SKM-1 (cell line): ENCODE results near the gene MTR.

Experiments
- DNase-seq: peaks from one replicate; lab custom pipeline; 2025; ENCODE audit not compliant: unreplicated experiment; lab: John Stamatoyannopoulos, UW

MTR gene

GRCh38 chr1:236795035-236795756 lies at the start of gene MTR:
Gene MTR (plus strand): TSS chr1:236795292. CDS start chr1:236795704, 412 bp downstream.
- peak; percentile 100 for DNase-seq

GRCh38 chr1:236746785-236747184 lies 48.3 kb upstream of the MTR start:
- no peak for DNase-seq

GRCh38 chr1:236747311-236747985 lies 47.6 kb upstream of the MTR start:
- no peak for DNase-seq

DNA sequence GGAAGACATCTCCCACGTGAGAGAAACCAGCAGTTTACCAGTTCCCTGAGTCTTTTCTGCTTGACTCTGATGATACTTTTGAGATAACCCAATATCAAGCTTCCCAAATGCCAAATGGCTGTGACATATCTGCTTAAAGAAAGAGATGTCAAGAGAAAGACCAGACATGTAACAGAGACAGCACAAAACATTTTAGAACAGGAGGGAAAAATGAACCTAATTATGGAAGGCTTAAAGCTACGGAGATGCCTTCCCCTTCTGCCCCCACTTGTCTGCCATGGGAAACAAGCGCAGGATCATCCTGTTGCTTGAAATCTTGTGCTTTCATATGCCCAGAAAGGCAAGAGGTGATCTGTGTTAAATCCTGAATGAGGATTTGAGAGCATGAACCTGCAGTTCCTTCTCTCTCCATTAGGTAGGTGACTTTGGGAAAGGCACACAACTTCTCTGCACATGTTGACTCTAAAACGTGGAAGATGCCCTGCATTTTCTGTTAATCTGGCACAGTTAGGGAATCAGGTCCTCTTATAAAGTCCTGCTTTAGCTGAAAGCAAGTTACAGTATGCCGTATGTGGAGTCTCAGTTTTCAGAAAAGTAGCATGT lies 46.7 kb upstream of the MTR start:
- no peak for DNase-seq

GRCh38 chr1:236750928-236751327 lies 44.2 kb upstream of the MTR start:
- no peak for DNase-seq

DNA sequence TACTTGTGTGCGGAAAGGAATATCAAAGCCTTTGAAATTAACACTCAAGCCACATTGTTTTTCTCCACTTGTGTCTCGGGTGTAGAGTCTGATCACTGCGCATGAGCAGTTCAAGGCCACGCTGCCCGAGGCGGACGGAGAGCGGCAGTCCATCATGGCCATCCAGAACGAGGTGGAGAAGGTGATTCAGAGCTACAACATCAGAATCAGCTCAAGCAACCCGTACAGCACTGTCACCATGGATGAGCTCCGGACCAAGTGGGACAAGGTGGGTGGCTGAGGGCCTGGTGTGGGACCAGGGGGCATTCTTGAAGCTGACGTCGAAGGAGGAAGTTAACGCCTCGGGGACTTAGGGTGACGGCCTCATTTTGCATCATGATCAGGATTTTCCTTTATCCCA lies 43.7 kb upstream of the MTR start:
- DNase-seq, result no peak

DNA sequence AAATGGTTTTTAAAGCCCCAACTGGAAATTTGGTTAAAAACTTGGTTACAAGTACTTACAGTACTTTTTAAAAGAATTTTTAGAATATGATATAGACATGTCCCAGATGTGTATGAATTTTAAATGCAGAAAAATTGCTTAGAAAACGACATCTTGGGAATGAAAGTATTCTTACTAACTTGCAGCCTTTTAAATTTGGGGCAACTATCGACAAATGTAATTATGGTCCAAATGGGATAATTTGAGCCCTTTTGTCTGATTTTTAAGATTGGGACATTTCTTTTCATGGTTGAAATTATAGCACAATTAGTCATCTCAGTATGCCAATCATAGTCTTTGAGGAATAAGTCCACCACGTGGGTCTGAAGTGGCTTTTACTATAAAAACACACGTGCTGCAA lies 43.2 kb upstream of the MTR start:
- DNase-seq, result no peak

DNA sequence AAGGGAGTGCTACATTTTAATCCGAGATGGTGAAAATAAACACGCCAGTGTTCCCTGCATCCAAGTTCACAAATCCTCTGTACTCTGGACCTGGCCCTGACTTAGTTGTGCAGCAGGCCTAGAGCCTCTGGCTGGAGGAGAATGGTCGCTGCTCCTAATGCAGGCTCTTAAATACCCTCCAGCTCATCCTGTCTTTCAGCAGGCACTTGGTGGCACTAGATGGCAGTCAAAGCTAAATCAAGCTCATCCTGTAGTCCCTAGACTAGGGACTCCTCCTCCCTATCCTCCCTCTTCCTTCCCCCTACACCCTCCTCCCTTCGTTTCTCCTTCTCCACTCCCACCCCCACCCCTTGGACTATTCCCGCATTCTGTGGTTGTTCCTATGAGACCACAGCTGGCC lies 41.6 kb upstream of the MTR start:
- no peak for DNase-seq

DNA sequence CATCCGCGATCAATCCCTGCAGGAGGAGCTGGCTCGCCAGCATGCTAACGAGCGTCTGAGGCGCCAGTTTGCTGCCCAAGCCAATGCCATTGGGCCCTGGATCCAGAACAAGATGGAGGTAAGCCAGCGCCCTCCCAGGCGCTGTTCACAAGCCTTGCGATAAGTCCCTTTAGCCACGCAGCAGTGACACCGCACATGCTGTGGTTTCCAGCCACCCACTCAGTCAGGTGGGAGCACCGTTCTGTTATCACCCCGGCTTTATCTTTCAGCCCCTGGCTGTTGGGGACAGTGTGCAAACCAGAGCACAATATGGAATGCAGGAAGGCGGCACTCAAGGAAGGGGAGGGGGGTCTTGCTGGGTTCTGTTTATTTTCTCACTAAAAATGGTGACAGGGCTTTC lies 41.1 kb upstream of the MTR start:
- no peak for DNase-seq

GRCh38 chr1:236754525-236755210 lies 40.4 kb upstream of the MTR start:
- DNase-seq, result no peak

DNA sequence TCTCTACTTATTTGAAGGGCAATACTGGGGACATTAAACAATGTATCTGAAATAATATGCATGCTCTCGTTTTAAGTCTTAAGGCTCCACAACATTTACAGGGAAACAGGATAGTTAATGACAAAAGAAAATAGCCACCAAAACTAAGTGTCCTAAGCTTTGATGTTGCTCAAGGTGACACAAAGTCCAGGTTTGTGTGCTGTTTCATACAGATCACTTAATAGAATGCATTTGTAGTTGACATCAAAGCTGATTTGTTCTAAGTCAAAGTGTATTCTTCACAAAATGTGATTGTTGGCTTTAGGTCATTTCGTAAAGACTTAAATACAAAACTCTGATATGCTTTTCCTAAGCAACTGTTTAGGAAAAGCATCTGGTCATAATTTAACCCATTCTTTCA lies 37.5 kb upstream of the MTR start:
- DNase-seq, result no peak

DNA sequence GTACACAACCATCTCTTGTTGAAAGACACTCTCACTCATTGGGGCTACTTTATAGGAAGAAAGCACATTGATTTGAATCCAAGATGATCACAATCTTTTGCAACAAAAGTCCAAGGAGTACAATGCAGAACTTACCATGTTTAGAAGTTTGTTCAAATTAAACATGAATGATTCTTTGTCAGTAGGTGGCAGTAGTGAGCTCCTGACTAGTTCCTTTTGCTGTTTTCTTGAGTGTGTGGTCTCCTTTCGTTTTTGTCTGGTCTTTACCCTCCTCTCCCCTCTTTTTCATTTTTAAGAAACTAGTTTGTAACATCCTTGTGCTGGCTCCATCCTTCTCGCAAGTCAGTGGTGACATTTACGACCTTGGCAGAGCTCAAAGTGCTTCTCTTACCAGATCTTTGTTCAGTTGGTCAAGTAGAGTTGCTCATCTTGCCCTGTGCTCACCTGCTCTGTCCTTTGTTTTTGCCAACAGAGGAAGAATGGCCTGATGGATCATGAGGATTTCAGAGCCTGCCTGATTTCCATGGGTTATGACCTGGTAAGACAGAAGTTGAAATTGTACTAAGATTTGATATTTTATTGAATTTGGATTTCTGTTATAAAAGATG lies 35.7 kb upstream of the MTR start:
- DNase-seq, result peak; percentile 66

- no peak for DNase-seq
These were observed 34.6 kb upstream of the MTR start for GRCh38 chr1:236760480-236760879.

GRCh38 chr1:236760986-236761385 lies 34.1 kb upstream of the MTR start:
- DNase-seq, result no peak

DNA sequence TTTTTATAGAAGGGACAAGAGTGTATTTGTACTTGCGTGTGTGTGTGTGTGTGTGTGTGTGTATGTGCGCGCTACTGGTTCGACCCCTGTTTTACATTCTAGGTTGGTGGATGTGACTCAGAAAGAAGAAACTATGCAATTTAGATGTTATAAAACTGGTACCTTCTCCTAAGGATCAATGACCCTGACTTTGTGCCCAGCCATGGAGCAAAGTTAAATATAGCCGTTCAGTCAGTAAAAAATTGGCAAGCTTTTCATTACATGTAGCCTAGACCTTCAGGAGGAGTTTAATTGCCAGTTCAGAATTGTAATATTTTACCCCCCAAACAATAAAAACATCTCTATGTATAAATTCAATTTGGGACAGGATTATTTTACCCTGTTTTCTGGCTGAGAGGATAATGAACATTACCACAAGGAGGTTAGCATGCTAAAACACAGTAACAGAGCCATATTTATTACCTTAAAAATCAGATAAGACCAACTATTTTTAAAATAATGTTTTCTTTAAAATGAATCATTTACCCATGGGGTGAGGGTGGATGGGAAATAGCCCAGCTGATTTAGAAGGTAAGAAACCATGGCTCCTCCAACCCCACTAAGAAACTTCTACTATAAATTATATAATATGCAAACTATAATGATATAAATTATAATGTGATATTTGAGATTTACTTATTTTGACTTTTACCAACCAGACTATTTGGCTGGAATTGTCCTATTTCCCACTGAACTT lies 33.5 kb upstream of the MTR start:
- DNase-seq, result no peak

DNA sequence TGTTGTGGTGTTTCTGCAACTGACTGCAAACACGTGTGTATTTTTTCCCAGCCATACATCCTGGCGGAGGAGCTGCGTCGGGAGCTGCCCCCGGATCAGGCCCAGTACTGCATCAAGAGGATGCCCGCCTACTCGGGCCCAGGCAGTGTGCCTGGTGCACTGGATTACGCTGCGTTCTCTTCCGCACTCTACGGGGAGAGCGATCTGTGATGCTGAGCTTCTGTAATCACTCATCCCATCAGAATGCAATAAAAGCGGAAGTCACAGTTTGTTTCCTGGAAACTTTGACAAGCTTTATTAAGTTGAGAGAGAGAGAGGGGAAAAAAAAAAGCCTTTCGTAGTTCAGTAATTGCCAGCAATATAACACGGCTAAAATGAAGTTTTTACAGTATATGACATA lies 32.7 kb upstream of the MTR start:
- DNase-seq, result no peak

GRCh38 chr1:236765831-236766230 lies 29.3 kb upstream of the MTR start:
- no peak for DNase-seq

GRCh38 chr1:236766506-236766905 lies 28.6 kb upstream of the MTR start:
- no peak for DNase-seq

DNA sequence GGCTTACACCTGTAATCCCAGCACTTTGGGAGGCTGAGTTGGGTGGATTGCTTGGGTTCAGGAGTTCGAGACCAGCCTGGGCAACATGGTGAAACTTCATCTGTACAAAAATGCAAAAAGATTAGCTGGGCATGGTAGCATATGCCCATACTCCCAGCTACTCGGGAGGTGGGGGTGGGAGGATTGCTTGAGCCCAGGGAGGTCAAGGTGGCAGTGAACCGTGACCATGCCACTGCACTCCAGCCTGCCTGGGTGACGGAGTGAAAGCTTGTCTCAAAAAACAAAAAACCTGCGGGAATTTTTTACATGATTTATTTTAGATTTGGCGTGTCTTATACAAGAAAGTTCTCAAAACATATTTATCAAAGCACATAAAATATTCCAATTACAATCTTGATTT lies 27.8 kb upstream of the MTR start:
- no peak for DNase-seq

- no peak for DNase-seq
These were observed 26.5 kb upstream of the MTR start for GRCh38 chr1:236768601-236769000.

DNA sequence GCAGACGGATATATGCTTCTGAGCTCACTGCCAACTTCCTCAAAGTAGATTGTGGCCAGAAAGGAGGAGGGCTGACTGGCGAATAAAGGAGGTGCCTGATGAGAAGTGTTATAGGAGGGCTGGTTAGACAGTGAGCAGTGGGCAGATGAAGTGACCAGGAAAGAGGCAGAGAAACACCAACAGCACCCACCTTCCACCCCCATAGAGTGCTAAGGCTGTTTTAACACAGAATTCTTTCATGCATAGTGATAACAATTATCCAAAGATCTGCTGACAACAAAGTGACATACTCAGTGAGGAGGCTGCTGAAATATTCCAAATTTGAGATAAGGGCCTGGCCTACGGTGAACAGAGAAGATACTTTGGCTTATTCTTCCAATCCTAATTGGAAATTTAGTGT lies 21.2 kb upstream of the MTR start:
- DNase-seq, result no peak
